ENCODE measurements around the gene ZC3H10. TPM values are rescaled to one million over a fixed set of nuclear protein-coding genes. Genes with fewer than 3 reads are reported as not detected.

ZC3H10 gene
- total and polyA plus RNA-seq, 2 of the 13 experiments (the other 11 are each of a cell fraction or from before 2014, with no cell fraction given), result 0.70 to 2.3 TPM

DNA sequence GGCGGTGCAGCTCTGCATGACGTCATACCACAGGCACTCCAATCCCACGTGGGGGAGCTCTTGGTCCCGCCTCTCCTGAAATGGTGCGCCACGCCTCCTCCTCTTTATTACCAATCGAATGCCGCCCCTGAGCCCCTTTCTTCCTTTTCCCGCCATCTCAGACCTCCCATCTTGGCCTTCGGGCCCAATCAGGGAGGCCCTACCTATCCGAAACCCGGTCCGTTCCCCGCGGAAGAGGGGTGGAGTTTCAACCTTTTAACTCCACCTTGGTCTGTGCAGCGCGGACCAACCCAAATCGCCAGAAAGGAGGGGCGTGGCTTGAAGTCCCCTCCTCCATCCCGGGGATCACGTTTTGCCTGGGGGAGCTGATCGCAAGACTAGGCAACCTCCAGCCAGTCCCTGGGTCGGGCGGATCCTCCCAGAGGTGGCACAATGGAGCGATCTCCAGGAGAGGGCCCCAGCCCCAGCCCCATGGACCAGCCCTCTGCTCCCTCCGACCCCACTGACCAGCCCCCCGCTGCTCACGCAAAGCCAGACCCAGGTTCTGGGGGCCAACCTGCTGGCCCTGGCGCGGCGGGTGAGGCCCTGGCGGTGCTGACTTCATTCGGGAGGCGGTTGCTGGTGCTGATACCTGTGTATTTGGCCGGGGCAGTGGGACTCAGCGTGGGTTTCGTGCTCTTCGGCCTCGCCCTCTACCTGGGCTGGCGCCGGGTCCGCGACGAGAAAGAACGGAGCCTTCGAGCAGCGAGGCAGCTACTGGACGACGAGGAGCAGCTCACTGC, 10.0 kb downstream of the ZC3H10 start, which contains the start of gene ESYT1 (continued):
- TF ChIP-seq, protein P1, sequence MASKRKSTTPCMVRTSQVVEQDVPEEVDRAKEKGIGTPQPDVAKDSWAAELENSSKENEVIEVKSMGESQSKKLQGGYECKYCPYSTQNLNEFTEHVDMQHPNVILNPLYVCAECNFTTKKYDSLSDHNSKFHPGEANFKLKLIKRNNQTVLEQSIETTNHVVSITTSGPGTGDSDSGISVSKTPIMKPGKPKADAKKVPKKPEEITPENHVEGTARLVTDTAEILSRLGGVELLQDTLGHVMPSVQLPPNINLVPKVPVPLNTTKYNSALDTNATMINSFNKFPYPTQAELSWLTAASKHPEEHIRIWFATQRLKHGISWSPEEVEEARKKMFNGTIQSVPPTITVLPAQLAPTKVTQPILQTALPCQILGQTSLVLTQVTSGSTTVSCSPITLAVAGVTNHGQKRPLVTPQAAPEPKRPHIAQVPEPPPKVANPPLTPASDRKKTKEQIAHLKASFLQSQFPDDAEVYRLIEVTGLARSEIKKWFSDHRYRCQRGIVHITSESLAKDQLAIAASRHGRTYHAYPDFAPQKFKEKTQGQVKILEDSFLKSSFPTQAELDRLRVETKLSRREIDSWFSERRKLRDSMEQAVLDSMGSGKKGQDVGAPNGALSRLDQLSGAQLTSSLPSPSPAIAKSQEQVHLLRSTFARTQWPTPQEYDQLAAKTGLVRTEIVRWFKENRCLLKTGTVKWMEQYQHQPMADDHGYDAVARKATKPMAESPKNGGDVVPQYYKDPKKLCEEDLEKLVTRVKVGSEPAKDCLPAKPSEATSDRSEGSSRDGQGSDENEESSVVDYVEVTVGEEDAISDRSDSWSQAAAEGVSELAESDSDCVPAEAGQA (IDR thresholded peaks at IDR 0.05; ENCODE audit: low read depth), result no peak
- TF ChIP-seq, protein P1 (CRISPR knock-in tag; IDR thresholded peaks at IDR 0.05; ENCODE audit: borderline replicate concordance), result 0 out of 2 replicates have a peak, but pooled peaks have one; percentile 12
- TF ChIP-seq, protein P2, sequence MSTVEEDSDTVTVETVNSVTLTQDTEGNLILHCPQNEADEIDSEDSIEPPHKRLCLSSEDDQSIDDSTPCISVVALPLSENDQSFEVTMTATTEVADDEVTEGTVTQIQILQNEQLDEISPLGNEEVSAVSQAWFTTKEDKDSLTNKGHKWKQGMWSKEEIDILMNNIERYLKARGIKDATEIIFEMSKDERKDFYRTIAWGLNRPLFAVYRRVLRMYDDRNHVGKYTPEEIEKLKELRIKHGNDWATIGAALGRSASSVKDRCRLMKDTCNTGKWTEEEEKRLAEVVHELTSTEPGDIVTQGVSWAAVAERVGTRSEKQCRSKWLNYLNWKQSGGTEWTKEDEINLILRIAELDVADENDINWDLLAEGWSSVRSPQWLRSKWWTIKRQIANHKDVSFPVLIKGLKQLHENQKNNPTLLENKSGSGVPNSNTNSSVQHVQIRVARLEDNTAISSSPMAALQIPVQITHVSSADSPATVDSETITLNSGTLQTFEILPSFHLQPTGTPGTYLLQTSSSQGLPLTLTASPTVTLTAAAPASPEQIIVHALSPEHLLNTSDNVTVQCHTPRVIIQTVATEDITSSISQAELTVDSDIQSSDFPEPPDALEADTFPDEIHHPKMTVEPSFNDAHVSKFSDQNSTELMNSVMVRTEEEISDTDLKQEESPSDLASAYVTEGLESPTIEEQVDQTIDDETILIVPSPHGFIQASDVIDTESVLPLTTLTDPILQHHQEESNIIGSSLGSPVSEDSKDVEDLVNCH (CRISPR knock-in tag; IDR thresholded peaks at IDR 0.05), result no peak
- TF ChIP-seq HNRNPL (IDR thresholded peaks at IDR 0.05; ENCODE audit: low read depth, low read length) (0 out of 2 replicates have a peak, but pooled peaks have one; percentile 70), RBFOX2 (IDR thresholded peaks at IDR 0.05; ENCODE audit: low read depth, low read length) (peak; percentile 72), ZNF839 (CRISPR knock-in tag; IDR thresholded peaks at IDR 0.05; ENCODE audit: borderline replicate concordance) (no peak), ZFP36L1 (CRISPR knock-in tag; IDR thresholded peaks at IDR 0.05) (peak; percentile 63), ZNF746 (CRISPR knock-in tag; IDR thresholded peaks at IDR 0.05) (peak; percentile 68; the same call in 1 of the 2 replicates)
- TF ChIP-seq, protein P3, sequence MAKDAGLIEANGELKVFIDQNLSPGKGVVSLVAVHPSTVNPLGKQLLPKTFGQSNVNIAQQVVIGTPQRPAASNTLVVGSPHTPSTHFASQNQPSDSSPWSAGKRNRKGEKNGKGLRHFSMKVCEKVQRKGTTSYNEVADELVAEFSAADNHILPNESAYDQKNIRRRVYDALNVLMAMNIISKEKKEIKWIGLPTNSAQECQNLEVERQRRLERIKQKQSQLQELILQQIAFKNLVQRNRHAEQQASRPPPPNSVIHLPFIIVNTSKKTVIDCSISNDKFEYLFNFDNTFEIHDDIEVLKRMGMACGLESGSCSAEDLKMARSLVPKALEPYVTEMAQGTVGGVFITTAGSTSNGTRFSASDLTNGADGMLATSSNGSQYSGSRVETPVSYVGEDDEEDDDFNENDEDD (CRISPR knock-in tag; IDR thresholded peaks at IDR 0.05; ENCODE audit: borderline replicate concordance), result peak; percentile 73; the same call in 1 of the 2 replicates
- TF ChIP-seq, protein P4, sequence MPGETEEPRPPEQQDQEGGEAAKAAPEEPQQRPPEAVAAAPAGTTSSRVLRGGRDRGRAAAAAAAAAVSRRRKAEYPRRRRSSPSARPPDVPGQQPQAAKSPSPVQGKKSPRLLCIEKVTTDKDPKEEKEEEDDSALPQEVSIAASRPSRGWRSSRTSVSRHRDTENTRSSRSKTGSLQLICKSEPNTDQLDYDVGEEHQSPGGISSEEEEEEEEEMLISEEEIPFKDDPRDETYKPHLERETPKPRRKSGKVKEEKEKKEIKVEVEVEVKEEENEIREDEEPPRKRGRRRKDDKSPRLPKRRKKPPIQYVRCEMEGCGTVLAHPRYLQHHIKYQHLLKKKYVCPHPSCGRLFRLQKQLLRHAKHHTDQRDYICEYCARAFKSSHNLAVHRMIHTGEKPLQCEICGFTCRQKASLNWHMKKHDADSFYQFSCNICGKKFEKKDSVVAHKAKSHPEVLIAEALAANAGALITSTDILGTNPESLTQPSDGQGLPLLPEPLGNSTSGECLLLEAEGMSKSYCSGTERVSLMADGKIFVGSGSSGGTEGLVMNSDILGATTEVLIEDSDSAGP (CRISPR knock-in tag; IDR thresholded peaks at IDR 0.05; ENCODE audit: borderline replicate concordance), result peak; percentile 53; the same call in 1 of the 2 replicates
- TF ChIP-seq, protein P5, sequence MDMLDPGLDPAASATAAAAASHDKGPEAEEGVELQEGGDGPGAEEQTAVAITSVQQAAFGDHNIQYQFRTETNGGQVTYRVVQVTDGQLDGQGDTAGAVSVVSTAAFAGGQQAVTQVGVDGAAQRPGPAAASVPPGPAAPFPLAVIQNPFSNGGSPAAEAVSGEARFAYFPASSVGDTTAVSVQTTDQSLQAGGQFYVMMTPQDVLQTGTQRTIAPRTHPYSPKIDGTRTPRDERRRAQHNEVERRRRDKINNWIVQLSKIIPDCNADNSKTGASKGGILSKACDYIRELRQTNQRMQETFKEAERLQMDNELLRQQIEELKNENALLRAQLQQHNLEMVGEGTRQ (IDR thresholded peaks at IDR 0.05; ENCODE audit: low read depth, low read length), result peak; percentile 51
- TF ChIP-seq, protein P5 (CRISPR knock-in tag; IDR thresholded peaks at IDR 0.05; ENCODE audit: borderline replicate concordance), result peak; percentile 72

Measured in HepG2 (cell line).